Right renal cortex interstitium (tissue), 3 donors: ENCODE data around the gene LRP1B. TPM values are rescaled to one million over a fixed set of nuclear protein-coding genes. Genes with fewer than 3 reads are reported as not detected.

Experiments used
- DNase-seq, 3 donors: peaks; one replicate each; pipeline ENCODE4 v3.0.0-alpha.2; 2013; ENCODE audit warnings: low read depth in 3 of 3, low spot score in 2 of 3
- polyA plus RNA-seq, 3 donors: library from polyadenylated mRNA; unstranded; fragments of 120-200 nt; gene quantifications; one replicate each; pipeline ENCODE4 v1.2.1, GENCODE V29; 2013; ENCODE audit not compliant: insufficient read length in 3 of 3

Gene LRP1B
- polyA plus RNA-seq, 3 donors, result 0.85 to 0.90 (median 0.88) TPM

GRCh38 chr2:140256080-140256479 is 1874.7 kb downstream of the LRP1B start:
- DNase-seq, result no peak

DNA sequence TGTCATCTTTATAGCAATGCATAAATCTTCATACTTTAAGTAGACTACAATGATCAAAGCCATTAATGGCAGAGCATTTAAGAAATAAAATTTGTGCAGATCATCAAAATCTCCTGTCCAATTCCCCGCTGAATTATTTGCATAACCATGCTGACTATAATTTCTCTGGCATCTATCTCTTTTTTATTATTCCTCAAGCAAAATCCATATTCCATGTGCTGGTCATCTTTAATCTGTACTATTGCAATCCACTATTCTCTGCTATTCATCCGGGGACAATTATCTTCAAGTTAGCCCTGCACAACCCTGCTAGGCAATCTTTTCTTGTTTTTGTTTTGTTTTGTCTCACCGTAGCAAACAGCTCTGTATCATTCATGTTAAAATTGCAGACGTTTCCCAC is 1881.0 kb downstream of the LRP1B start:
- DNase-seq, result no peak

DNA sequence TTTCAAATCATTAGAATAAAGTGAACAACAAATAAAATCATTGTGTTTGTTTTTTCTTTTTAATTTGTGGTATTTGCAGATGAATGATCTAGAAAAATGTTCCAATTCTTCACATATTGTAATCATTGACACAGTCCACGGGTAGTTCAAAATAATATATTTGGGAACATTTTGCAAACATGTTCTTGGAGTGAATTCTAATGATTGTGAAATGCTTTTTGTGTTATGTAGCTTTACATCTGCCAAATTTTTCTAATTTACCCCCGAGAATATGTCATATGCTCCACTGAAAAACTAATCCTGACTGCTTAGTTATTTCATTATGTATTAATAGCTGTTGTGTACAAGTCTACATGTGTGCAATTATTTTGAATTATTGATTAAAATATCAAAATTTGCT is 1882.2 kb downstream of the LRP1B start:
- DNase-seq, result no peak

GRCh38 chr2:140247451-140248195 is 1883.2 kb downstream of the LRP1B start:
- DNase-seq, result no peak

DNA sequence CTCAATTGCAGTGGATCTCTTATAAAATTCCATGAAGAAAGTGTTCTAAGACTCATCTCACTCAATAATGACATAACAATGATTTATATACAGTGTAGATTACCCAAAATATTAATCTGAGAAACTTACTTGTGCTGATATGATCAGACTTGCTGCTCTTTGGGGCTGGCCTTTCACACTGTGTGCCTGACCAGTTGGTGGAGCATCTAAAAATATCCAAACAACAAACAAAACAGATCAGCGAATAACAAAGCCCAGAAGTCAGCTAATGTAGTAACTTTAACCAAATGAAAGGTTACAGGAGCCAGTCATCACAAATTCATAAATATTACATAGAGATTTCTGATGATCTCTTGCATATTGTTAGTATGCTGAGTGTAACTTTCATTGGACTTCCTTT is 1883.9 kb downstream of the LRP1B start:
- DNase-seq, result no peak

- no peak for DNase-seq
Observed at GRCh38 chr2:140246058-140246457, 1884.8 kb downstream of the LRP1B start.

- no peak for DNase-seq
Observed at GRCh38 chr2:140242889-140243288, 1887.9 kb downstream of the LRP1B start.

DNA sequence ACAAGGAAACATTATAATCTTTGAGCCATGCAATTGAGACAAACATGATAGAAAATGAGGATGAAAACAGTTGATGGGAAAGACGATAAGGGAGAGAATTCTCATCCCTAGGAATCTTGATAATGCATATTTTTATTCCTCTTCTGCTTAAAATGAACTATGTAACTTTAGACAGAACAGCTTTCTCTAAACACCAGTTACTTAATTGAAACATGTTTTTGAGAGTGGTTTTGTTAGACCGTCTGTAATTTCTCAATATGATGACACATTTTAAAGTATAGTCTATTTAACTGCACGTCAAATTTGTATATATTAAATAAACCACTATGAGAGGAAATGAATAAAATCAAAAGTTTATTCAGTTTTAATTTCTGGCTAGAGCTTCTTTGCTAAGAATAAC is 1896.7 kb downstream of the LRP1B start:
- no peak for DNase-seq

GRCh38 chr2:140210963-140211362 is 1919.9 kb downstream of the LRP1B start:
- DNase-seq, result no peak

DNA sequence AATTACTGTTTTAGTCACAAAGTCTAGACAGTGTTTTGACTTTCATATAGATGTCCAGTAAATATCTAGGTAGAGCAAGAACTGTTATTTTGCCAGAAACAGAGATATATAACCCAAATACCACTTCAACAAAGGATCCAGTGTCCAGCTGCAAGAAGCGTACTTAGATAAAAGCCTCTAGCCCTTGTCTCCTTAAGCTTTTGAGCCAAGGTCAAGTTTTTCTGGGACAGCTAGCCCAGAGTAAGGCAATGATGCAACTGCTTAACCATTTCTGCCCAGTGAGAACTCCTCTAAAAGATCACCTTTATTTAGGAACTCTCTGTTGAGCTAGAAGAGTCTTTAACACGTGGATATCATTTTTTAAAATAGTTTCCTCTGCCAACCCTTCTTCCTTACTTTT is 1925.7 kb downstream of the LRP1B start:
- DNase-seq, result no peak

DNA sequence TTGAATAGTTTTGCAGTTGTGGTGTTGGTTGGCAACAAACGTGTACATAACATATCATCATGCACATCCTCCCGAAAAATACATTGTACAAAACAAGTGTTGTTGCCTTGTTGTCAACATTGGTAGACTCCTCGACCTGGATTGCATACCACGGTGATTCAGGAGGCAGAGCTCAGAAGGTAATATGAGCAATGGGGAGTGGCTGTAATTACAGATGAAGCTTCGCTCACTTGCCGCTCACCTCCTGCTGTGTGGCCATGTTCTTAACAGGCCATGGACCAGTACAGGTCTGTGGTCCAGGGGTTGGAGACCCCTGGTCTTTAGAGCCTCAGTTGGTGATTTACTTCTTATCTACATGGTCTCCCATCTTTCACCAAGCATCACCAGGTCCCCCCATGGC is 1927.5 kb downstream of the LRP1B start:
- DNase-seq, result no peak

- no peak for DNase-seq
Observed at GRCh38 chr2:140201572-140201971, 1929.2 kb downstream of the LRP1B start.

DNA sequence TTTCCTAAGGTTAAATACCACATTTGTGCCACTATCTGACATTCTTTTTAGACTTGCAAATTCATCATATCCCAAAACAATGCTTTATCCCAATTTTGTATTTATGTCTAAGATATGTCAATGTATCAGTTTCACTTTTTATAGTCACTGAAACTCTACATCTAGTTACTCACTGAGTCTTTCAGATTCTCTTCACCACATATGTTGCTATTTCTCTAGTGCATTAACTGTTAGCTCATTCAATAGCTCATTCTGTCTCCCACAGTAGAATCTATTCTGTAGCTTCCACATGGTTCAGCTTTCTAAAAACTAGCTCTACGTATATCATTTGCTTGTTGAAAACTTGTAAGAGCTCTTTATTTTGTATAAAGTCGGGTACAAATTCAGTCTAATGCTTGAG is 1930.1 kb downstream of the LRP1B start:
- DNase-seq, result no peak

- no peak for DNase-seq
Observed at GRCh38 chr2:140200307-140200706, 1930.5 kb downstream of the LRP1B start.

- no peak for DNase-seq
Observed at GRCh38 chr2:140199312-140199711, 1931.5 kb downstream of the LRP1B start.

DNA sequence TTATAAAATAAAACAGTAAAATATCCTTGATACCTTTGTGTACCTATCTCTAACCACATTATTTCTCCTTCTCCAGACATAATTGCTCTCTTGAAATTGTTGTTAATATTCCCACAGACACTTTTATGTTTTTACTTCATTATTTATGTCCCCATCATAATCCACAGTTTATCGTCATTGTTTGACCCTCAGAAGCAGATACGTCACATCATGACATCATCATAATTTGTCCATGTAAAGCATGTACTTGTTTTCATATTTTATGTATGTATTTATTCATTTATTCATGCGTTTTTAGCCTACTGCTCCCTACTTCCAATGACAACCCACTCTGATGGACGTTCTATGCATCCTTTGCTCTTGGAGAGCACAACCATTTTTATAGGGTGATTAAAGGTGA is 1943.7 kb downstream of the LRP1B start:
- no peak for DNase-seq

- no peak for DNase-seq
Observed at GRCh38 chr2:140186313-140186712, 1944.5 kb downstream of the LRP1B start.

- DNase-seq, result no peak
Observed at GRCh38 chr2:140185076-140185475, 1945.7 kb downstream of the LRP1B start.

DNA sequence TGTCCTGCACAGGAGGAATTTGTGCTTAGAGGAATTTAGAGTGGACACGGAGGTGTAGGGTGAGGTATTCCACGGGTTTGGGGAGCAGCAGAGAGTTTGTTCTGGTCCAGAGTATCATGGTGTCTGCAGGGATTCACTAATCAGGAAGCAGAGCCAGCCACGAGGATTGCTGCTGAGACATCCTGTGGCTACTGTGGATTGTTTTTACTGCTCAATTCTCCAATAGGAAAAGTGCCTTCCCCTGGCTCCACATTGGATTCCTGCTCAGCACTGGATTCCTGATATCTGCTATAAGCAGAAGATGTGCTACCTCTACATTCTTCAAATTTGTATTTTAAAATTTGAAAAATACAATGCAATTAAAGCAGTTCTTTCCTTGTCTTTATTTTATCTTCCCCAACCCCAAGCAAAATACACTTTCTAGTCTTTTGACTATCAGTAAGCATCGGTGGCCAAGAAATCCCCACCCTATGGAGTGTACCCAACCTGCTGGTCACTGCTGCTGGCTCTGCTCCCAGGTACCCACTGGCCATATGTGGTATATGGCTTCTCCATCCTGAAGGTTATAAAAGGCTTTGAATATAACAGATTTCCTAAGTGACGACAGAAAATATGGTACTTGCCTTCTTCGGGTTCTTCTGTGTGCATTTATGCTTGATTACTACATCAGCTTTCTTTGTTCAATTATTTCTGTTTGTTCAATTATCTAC is 1947.6 kb downstream of the LRP1B start:
- DNase-seq, result no peak
